K562 treated with DMSO at 1 percent for 24 hours (cell line): ENCODE results near the gene RAB3C. TPM values are rescaled to one million over a fixed set of nuclear protein-coding genes. Genes with fewer than 3 reads are reported as not detected.

Experiments used
- total RNA-seq: library from RNA; unstranded; fragments of 300-600 nt; gene quantifications from 2 replicates; pipeline ENCODE4 v1.2.3, GENCODE V29; 2022; ENCODE audit warnings: low read depth; ENCODE audit not compliant: insufficient read depth

Gene RAB3C, protein sequence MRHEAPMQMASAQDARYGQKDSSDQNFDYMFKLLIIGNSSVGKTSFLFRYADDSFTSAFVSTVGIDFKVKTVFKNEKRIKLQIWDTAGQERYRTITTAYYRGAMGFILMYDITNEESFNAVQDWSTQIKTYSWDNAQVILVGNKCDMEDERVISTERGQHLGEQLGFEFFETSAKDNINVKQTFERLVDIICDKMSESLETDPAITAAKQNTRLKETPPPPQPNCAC
- not detected in 2 replicates for total RNA-seq

DNA sequence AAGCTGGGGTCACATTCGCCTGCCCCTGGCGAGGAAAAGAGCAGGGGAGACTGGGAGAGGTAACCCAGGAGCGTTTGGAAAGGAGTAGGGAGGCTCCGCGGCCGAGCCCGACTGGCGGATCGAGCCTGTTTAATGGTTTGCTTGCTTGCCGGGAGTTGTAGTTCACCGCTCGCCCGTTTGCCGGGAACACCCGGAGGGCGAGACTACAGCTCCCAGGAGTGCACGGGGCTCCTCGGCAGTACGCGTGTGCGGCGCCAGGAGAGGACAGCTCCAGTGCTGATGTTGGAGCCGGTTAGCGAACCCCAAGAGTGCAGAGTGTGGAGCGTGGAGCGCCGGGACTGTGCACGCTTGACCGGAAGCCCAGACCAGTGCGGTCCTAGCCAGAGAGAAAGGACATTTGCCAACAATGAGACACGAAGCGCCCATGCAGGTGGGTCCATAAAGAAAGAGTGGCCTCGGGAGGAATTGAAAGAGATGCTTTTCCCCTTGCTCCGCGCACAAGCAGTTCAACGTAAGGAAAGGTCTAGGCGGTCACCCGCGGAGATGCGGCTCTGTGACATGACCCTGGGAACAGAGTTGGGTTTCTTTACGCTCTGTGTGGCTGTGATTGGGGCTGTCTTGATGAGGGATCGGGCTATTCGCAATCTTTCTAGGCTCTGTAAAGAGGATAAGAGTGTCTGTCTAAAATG, at the start of gene RAB3C:
TSS of gene RAB3C (plus strand) at position 273 of the 689 bp plus-strand sequence. CDS start at position 407, 134 bp downstream.

Other genes with a start within 250 kb of the RAB3C start
- not detected in 2 replicates for gene PLK2, start 123.0 kb upstream of the RAB3C start, total RNA-seq
- gene GAPT, start 91.6 kb upstream of the RAB3C start, total RNA-seq = not detected in 2 replicates